NB4 (cell line): ENCODE data around the gene CABLES2.

Experiments used
- MYC ChIP-seq: IDR thresholded peaks from 2 replicates; pipeline ENCODE4 v1.6.1; 2011; ENCODE audit warnings: low read depth, low read length
- POLR2A ChIP-seq: IDR thresholded peaks from 2 replicates; pipeline ENCODE4 v1.6.1; 2011; ENCODE audit warnings: mild to moderate bottlenecking; ENCODE audit not compliant: insufficient read length; ENCODE audit errors: extremely low read depth
- TF ChIP-seq, protein P1 (sequence below): IDR thresholded peaks from one replicate; pipeline ENCODE4 v1.5.1; 2012; ENCODE audit warnings: low read depth, low read length

GRCh38 chr20:62345681-62346370 lies 61.3 kb downstream of the CABLES2 start:
- TF ChIP-seq, protein P1, sequence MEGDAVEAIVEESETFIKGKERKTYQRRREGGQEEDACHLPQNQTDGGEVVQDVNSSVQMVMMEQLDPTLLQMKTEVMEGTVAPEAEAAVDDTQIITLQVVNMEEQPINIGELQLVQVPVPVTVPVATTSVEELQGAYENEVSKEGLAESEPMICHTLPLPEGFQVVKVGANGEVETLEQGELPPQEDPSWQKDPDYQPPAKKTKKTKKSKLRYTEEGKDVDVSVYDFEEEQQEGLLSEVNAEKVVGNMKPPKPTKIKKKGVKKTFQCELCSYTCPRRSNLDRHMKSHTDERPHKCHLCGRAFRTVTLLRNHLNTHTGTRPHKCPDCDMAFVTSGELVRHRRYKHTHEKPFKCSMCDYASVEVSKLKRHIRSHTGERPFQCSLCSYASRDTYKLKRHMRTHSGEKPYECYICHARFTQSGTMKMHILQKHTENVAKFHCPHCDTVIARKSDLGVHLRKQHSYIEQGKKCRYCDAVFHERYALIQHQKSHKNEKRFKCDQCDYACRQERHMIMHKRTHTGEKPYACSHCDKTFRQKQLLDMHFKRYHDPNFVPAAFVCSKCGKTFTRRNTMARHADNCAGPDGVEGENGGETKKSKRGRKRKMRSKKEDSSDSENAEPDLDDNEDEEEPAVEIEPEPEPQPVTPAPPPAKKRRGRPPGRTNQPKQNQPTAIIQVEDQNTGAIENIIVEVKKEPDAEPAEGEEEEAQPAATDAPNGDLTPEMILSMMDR: no peak
- no peak for TF ChIP-seq POLR2A
- TF ChIP-seq MYC: no peak
